Effector memory CD4-positive, alpha-beta T cell (primary cell): Measurements from ENCODE around the gene PLEKHG1.

Experiments used
- DNase-seq, 3 donors: peaks; one replicate each; pipeline ENCODE4 v3.0.0-alpha.2; 2020
- H3K27ac ChIP-seq: 2 replicates; pipeline ENCODE4 v1.7.0; 2013; ENCODE audit warnings: mild to moderate bottlenecking, low read length, moderate library complexity; ENCODE audit not compliant: insufficient read depth, poor library complexity, severe bottlenecking
- H3K27me3 ChIP-seq: replicated peaks from 2 replicates; pipeline ENCODE4 v1.7.0; 2013; ENCODE audit warnings: mild to moderate bottlenecking, low read length; ENCODE audit not compliant: insufficient read depth, control insufficient read depth, poor library complexity, severe bottlenecking
- H3K36me3 ChIP-seq: 2 replicates; pipeline ENCODE4 v1.7.0; 2013; ENCODE audit warnings: mild to moderate bottlenecking, low read length, moderate library complexity; ENCODE audit not compliant: control insufficient read depth, insufficient read depth
- H3K4me1 ChIP-seq: 2 replicates; pipeline ENCODE4 v1.7.0; 2013; ENCODE audit warnings: low read length, mild to moderate bottlenecking; ENCODE audit not compliant: control insufficient read depth, insufficient read depth, poor library complexity, severe bottlenecking
- H3K4me3 ChIP-seq: 2 replicates; pipeline ENCODE4 v1.7.0; 2013; ENCODE audit warnings: low read length, low read depth, mild to moderate bottlenecking; ENCODE audit not compliant: insufficient read depth, poor library complexity, severe bottlenecking
- H3K9me3 ChIP-seq: 2 replicates; pipeline ENCODE4 v1.7.0; 2013; ENCODE audit warnings: mild to moderate bottlenecking, low read length, moderate library complexity; ENCODE audit not compliant: control insufficient read depth
- total RNA-seq, 3 donors: gene quantifications; one replicate each; lab custom pipeline; 2026; lab: John Stamatoyannopoulos, UW

The PLEKHG1 gene
- 3.5 to 14.3 (median 10.7) reads per million in 3 donors for total RNA-seq

GRCh38 chr6:150599199-150600009, at the start of gene PLEKHG1:
TSS of gene PLEKHG1 (plus strand) at chr6:150599885. CDS start at chr6:150733682, 133,797 bp downstream.
- Histone ChIP-seq H3K4me3 (peak within 1 kb of the TSS; percentile 68), H3K4me1 (peaks cover 14% of the 10 kb centered on the region), H3K9me3 (no peaks in the 10 kb centered on the region), H3K27ac (peak within 1 kb of the TSS; percentile 53), H3K36me3 (no peaks in the 10 kb centered on the region), H3K27me3 (peaks cover 5% of the 10 kb centered on the region)
- peak; percentile 14 to 36 (median 19) for DNase-seq

- Histone ChIP-seq H3K27me3 (no peaks in the 10 kb centered on the region), H3K36me3 (no peaks in the 10 kb centered on the region), H3K4me3 (no peak overlapping the region), H3K9me3 (no peaks in the 10 kb centered on the region), H3K4me1 (no peaks in the 10 kb centered on the region), H3K27ac (no peak overlapping the region)
- DNase-seq: no peak
Measured at GRCh38 chr6:150550244-150550643, 49.4 kb upstream of the PLEKHG1 start.

DNA sequence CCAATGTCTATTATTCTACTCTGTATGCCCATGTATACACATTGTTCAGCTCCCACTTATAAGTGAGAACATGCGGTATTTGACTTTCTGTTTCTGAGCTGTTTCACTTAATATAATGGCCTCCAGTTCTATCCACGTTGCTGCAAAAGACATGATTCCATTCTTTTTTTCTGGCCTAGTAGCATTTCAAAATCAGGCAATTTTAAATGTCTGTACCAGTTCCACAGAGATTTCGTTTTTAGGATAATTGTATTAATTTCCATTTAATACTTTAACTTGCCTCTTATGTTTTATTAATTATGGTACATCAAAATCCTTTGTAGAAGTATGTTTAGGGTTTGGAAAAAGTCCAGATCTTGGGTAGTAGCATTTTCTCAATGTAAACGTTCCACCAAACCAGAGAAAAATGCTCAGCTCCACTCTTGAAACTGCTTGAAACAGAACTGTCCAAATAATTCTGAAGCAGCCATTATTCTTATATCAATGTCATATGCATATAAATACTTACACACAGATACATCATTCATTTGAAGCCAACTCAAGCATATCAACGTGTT, 42.6 kb upstream of the PLEKHG1 start:
- H3K4me3 ChIP-seq: no peak overlapping the region
- no peaks in the 10 kb centered on the region for H3K27me3 ChIP-seq
- no peaks in the 10 kb centered on the region for H3K9me3 ChIP-seq
- DNase-seq: no peak
- H3K4me1 ChIP-seq: no peaks in the 10 kb centered on the region
- H3K36me3 ChIP-seq: no peaks in the 10 kb centered on the region
- no peak overlapping the region for H3K27ac ChIP-seq

GRCh38 chr6:150560004-150560883, 39.4 kb upstream of the PLEKHG1 start:
- Histone ChIP-seq H3K27me3 (no peaks in the 10 kb centered on the region), H3K27ac (no peak overlapping the region), H3K36me3 (no peaks in the 10 kb centered on the region), H3K4me3 (no peak overlapping the region), H3K4me1 (no peaks in the 10 kb centered on the region), H3K9me3 (no peaks in the 10 kb centered on the region)
- DNase-seq: no peak

DNA sequence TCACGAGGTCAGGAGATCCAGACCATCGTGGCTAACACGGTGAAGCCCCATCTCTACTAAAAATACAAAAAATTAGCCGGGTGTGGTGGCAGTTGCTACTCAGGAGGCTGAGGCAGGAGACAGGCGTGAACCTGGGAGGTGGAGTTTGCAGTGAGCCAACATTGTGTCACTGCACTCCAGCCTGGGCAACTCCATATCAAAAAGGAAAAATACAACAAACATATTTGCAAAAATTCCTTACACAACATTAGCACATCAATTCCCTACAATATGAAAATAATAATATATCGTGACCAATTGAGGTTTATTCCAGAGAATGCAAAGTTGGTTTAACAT, 38.8 kb upstream of the PLEKHG1 start:
- no peak overlapping the region for H3K4me3 ChIP-seq
- no peaks in the 10 kb centered on the region for H3K4me1 ChIP-seq
- no peaks in the 10 kb centered on the region for H3K27me3 ChIP-seq
- no peak overlapping the region for H3K27ac ChIP-seq
- H3K36me3 ChIP-seq: no peaks in the 10 kb centered on the region
- no peaks in the 10 kb centered on the region for H3K9me3 ChIP-seq
- no peak for DNase-seq

DNA sequence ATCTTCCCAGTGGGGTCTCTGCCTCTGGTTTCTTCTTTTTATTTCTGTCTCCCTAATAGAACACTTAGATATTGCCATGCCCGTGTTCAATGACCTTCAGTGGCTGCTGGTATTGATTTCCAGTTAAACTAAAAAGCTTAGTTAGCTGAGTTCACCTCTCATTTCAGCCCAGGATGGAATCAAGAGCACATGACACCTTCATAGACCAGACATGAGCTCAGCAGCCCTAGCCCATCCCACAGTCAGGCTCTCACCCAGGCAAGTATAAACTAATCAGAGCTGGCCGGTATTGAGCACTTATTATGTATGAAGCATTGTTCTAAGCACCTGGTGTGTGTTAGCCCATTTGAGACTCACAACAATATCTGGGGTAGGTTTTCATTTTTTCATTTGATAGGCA, 33.7 kb upstream of the PLEKHG1 start:
- Histone ChIP-seq H3K4me3 (no peak overlapping the region), H3K36me3 (no peaks in the 10 kb centered on the region), H3K27me3 (peaks cover 2% of the 10 kb centered on the region), H3K4me1 (no peaks in the 10 kb centered on the region), H3K9me3 (no peaks in the 10 kb centered on the region), H3K27ac (no peak overlapping the region)
- DNase-seq: no peak

DNA sequence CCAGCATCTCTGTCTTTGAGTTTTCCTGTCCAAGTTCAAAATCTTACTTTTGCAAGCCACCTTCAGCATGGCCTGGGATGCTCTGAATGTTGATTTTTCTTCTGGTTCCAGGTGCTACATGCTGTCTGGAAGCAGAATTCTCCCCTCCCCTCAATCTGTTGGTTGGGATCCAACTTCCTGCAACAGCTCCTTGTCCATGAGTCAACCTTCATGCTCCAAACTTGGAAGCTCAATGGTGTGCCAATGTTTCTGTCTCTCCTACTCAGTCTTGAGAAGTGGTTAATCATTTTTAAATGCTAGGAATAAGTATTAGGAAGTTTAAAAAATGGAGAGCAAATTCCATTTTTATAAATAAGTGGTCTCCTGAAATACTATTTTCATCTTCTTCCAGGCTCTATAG, 33.2 kb upstream of the PLEKHG1 start:
- Histone ChIP-seq H3K27me3 (peaks cover 4% of the 10 kb centered on the region), H3K36me3 (no peaks in the 10 kb centered on the region), H3K27ac (no peak overlapping the region), H3K4me1 (no peaks in the 10 kb centered on the region), H3K9me3 (no peaks in the 10 kb centered on the region), H3K4me3 (no peak overlapping the region)
- DNase-seq: no peak

- H3K9me3 ChIP-seq: no peaks in the 10 kb centered on the region
- no peaks in the 10 kb centered on the region for H3K36me3 ChIP-seq
- H3K4me3 ChIP-seq: no peak overlapping the region
- no peaks in the 10 kb centered on the region for H3K4me1 ChIP-seq
- no peak overlapping the region for H3K27ac ChIP-seq
- DNase-seq: no peak
- H3K27me3 ChIP-seq: peaks cover 4% of the 10 kb centered on the region
Measured at GRCh38 chr6:150567380-150567779, 32.3 kb upstream of the PLEKHG1 start.

DNA sequence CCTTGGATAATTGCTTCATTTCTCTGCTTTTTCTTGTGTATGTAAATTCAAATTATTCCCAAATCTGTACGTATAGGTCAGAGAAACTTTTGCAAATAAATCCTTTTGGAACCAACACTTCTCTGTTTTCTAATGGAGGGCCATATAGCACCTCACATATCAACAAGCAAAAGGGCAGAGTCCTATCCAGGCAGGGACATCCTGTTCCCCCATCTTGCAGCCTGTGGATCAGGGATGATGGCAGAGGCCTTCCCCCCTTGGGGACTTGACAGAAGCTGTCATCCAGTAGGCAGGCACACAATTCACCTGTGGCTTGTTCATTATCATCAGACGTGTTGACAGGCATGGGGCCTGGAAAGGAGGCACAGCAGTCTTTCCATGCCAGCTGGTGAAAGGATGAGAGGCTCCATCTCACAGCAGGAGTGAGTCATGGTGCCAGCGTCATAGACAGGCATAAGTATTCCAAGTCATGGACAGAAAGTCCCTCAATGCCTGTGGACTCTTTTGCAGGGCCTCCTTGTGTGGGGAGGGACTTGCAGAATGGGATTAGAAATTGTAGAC, 31.8 kb upstream of the PLEKHG1 start:
- Histone ChIP-seq H3K36me3 (no peaks in the 10 kb centered on the region), H3K4me1 (no peaks in the 10 kb centered on the region), H3K4me3 (no peak overlapping the region), H3K27me3 (peaks cover 4% of the 10 kb centered on the region), H3K9me3 (no peaks in the 10 kb centered on the region), H3K27ac (no peak overlapping the region)
- DNase-seq: no peak
